ENCODE measurements around the gene FAM234A. TPM values are rescaled to one million over a fixed set of nuclear protein-coding genes. Genes with fewer than 3 reads are reported as not detected.
A peak's percentile ranks its signal among the peaks of the same experiment; 100 is the strongest.

FAM234A gene
- polyA plus RNA-seq, 1 donor from 2014 or later, result 31.5 TPM

- H3K27ac Mint-ChIP-seq, result no peak overlapping the region
- H3K4me1 Mint-ChIP-seq, result peaks cover 7 to 10% (median 8%) of the 10 kb centered on the region in 3 donors
- H3K27me3 Mint-ChIP-seq, result no peaks in the 10 kb centered on the region
- H3K4me3 Mint-ChIP-seq, result peak overlapping the region in 1 of 4 donors; percentile 31
- peaks cover 4% of the 10 kb centered on the region for H3K36me3 Mint-ChIP-seq
- no peaks in the 10 kb centered on the region for H3K9me3 Mint-ChIP-seq
Observed at GRCh38 chr16:307691-308312, 73.2 kb downstream of the FAM234A start.

GRCh38 chr16:309476-309875 is 74.9 kb downstream of the FAM234A start:
- Mint-ChIP-seq H3K27me3 (no peaks in the 10 kb centered on the region), H3K4me1 (peaks cover 8 to 10% (median 10%) of the 10 kb centered on the region in 3 donors), H3K27ac (peak overlapping the region in 1 of 3 donors; percentile 74), H3K9me3 (no peaks in the 10 kb centered on the region), H3K36me3 (peaks cover 2% of the 10 kb centered on the region), H3K4me3 (peak overlapping the region in 2 of 4 donors; percentile 31 to 37)

GRCh38 chr16:311725-312124 is 77.1 kb downstream of the FAM234A start:
- Mint-ChIP-seq H3K4me1 (peaks cover 10 to 12% (median 10%) of the 10 kb centered on the region in 3 donors), H3K27ac (no peak overlapping the region), H3K27me3 (no peaks in the 10 kb centered on the region), H3K9me3 (no peaks in the 10 kb centered on the region), H3K4me3 (no peak overlapping the region), H3K36me3 (peaks cover 2% of the 10 kb centered on the region)

GRCh38 chr16:314351-314750 is 79.7 kb downstream of the FAM234A start:
- Mint-ChIP-seq H3K36me3 (no peaks in the 10 kb centered on the region), H3K4me1 (peaks cover 2 to 11% (median 5%) of the 10 kb centered on the region in 3 donors), H3K9me3 (no peaks in the 10 kb centered on the region), H3K27me3 (no peaks in the 10 kb centered on the region), H3K27ac (peak overlapping the region in 1 of 3 donors; percentile 69), H3K4me3 (peak overlapping the region in 1 of 4 donors; percentile 27)

GRCh38 chr16:314795-315299 is 80.2 kb downstream of the FAM234A start:
- no peak overlapping the region for H3K4me3 Mint-ChIP-seq
- H3K27ac Mint-ChIP-seq, result no peak overlapping the region
- peaks cover 4 to 12% (median 5%) of the 10 kb centered on the region in 3 donors for H3K4me1 Mint-ChIP-seq
- H3K36me3 Mint-ChIP-seq, result peaks cover 2% of the 10 kb centered on the region
- H3K27me3 Mint-ChIP-seq, result no peaks in the 10 kb centered on the region
- H3K9me3 Mint-ChIP-seq, result no peaks in the 10 kb centered on the region

Other genes starting within 250 kb of the FAM234A start
- gene POLR3K, start 181.2 kb upstream of the FAM234A start, polyA plus RNA-seq, result 45.2 TPM
- 39.1 TPM for gene SNRNP25, start 181.0 kb upstream of the FAM234A start, polyA plus RNA-seq
- not detected for gene RHBDF1, start 162.2 kb upstream of the FAM234A start, polyA plus RNA-seq
- 87.6 TPM for gene MPG, start 156.6 kb upstream of the FAM234A start, polyA plus RNA-seq
- gene NPRL3, start 96.1 kb upstream of the FAM234A start, polyA plus RNA-seq, result 15.2 TPM
- not detected for gene HBZ, start 82.2 kb upstream of the FAM234A start, polyA plus RNA-seq
- gene HBM, start 68.8 kb upstream of the FAM234A start, polyA plus RNA-seq, result not detected
- 88.3 TPM for gene HBA2, start 61.9 kb upstream of the FAM234A start, polyA plus RNA-seq
- gene HBA1, start 58.1 kb upstream of the FAM234A start, polyA plus RNA-seq, result 12.1 TPM
- gene HBQ1, start 54.4 kb upstream of the FAM234A start, polyA plus RNA-seq, result not detected
- 17.6 TPM for gene LUC7L, start 5.4 kb upstream of the FAM234A start, polyA plus RNA-seq
- not detected for gene RGS11, start 41.1 kb downstream of the FAM234A start, polyA plus RNA-seq
- gene ARHGDIG, start 45.8 kb downstream of the FAM234A start, polyA plus RNA-seq, result not detected
- gene PDIA2, start 48.3 kb downstream of the FAM234A start, polyA plus RNA-seq, result not detected
- gene AXIN1, start 117.9 kb downstream of the FAM234A start, polyA plus RNA-seq, result 1.6 TPM
- gene MRPL28, start 135.7 kb downstream of the FAM234A start, polyA plus RNA-seq, result 69.8 TPM
- gene PGAP6, start 147.2 kb downstream of the FAM234A start, polyA plus RNA-seq, result 7.3 TPM
- gene NME4, start 162.4 kb downstream of the FAM234A start, polyA plus RNA-seq, result 106 TPM
- 7.2 TPM for gene DECR2, start 167.1 kb downstream of the FAM234A start, polyA plus RNA-seq
- 1.9 TPM for gene RAB11FIP3, start 190.8 kb downstream of the FAM234A start, polyA plus RNA-seq

Data from IgD-negative memory B cell (primary cell).